Measurements from ENCODE around the gene CDK13.

Gene CDK13

DNA sequence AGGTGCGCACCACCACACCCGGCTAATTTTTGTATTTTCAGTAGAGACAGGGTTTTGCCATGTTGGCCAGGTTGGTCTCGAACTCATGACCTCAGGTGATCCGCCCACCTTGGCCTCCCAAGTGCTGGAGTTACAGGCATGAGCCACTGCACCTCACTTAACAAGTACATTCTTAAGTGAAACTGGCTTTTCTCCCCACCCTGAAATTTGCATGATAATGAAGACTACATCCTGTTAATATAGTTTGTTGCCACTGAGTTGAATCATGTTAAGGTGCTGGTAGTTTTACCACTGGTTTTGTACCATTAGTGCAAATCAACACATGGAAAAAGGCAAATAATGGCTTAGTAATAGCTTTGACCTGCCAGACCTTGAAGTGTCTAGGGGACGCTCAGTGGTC, 122.2 kb downstream of the CDK13 start:
- H3K4me3 ChIP-seq (ENCODE audit: low read depth, low read length) = no peak overlapping the region
- TF ChIP-seq, protein P1, sequence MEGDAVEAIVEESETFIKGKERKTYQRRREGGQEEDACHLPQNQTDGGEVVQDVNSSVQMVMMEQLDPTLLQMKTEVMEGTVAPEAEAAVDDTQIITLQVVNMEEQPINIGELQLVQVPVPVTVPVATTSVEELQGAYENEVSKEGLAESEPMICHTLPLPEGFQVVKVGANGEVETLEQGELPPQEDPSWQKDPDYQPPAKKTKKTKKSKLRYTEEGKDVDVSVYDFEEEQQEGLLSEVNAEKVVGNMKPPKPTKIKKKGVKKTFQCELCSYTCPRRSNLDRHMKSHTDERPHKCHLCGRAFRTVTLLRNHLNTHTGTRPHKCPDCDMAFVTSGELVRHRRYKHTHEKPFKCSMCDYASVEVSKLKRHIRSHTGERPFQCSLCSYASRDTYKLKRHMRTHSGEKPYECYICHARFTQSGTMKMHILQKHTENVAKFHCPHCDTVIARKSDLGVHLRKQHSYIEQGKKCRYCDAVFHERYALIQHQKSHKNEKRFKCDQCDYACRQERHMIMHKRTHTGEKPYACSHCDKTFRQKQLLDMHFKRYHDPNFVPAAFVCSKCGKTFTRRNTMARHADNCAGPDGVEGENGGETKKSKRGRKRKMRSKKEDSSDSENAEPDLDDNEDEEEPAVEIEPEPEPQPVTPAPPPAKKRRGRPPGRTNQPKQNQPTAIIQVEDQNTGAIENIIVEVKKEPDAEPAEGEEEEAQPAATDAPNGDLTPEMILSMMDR (IDR thresholded peaks at IDR 0.05; ENCODE audit: low read depth, low read length, missing control alignments) = no peak
- DNase-seq (ENCODE audit: low read depth) = no peak
- in situ Hi-C loops (cut with HindIII; ENCODE audit: low sequenced_read_pairs) = loop anchor here (10.0 kb wide), 1 partner anchor 177 kb away; no protein-coding TSS in a partner anchor

DNA sequence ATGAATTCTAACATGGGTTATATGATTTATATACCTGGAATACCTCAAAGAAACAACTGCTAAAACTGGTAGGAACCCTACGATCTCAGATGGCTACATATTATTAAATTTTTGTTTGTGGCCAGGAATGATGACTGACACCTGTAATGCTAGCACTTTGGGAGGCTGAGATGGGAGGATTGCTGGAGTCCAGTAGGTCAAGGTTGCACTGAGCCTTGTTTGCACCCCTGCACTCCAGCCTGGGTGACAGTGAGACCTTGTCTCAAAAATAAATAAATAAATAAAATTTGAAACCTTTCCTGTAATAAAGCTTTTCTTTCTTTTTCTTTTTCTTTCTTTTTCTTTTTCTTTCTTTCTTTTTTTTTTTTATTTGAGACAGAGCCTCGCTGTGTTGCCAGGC, 123.2 kb downstream of the CDK13 start:
- TF ChIP-seq, protein P1 (IDR thresholded peaks at IDR 0.05; ENCODE audit: low read depth, low read length, missing control alignments) = no peak
- DNase-seq (ENCODE audit: low read depth) = no peak
- no peak overlapping the region for H3K4me3 ChIP-seq (ENCODE audit: low read depth, low read length)
- in situ Hi-C loops (cut with HindIII; ENCODE audit: low sequenced_read_pairs) = loop anchor here (10.0 kb wide), 1 partner anchor 178 kb away; no protein-coding TSS in a partner anchor

DNA sequence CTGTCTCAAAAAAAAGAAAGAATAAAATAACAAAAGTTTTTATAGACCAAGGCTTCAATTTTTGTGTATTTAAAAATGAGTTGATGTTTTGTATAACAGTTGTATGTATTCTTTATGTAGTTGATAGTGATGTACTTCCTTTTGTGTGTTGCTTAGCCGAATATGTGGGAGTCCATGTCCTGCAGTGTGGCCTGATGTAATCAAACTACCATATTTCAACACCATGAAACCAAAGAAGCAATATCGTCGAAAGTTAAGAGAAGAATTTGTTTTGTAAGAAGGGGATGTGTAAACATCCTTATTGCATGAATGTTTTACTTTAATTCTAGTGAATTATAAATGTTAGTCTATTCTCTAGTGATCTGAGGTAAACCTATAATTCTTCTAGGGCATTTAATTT, 127.8 kb downstream of the CDK13 start:
- in situ Hi-C loops (cut with HindIII; ENCODE audit: low sequenced_read_pairs) = loop anchor here (10.0 kb wide), 1 partner anchor 183 kb away; no protein-coding TSS in a partner anchor
- no peak for DNase-seq (ENCODE audit: low read depth)
- no peak overlapping the region for H3K4me3 ChIP-seq (ENCODE audit: low read depth, low read length)
- TF ChIP-seq, protein P1 (IDR thresholded peaks at IDR 0.05; ENCODE audit: low read depth, low read length, missing control alignments) = no peak

DNA sequence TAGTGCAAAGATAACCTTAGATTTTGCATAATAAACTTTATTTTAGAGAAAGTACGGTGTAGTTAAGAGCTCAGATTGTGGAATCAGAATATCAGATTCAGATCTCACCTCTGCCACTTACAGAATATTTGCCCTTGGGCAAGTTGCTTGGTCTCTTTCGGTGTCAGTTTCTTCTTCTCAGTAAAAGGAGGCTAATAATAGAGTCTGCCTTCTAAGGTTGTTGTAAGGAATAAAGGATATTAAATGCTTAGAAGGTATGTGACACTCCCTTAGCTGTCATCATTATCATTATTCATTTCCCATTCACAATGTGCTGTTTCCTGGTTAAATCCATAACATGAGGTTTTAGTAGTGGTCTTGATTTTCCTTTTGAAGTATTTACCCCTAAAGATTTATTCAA, 142.1 kb downstream of the CDK13 start:
- no peak overlapping the region for H3K4me3 ChIP-seq (ENCODE audit: low read depth, low read length)
- in situ Hi-C loops (cut with HindIII; ENCODE audit: low sequenced_read_pairs) = no loop called here
- TF ChIP-seq, protein P1 (IDR thresholded peaks at IDR 0.05; ENCODE audit: low read depth, low read length, missing control alignments) = no peak
- no peak for DNase-seq (ENCODE audit: low read depth)

DNA sequence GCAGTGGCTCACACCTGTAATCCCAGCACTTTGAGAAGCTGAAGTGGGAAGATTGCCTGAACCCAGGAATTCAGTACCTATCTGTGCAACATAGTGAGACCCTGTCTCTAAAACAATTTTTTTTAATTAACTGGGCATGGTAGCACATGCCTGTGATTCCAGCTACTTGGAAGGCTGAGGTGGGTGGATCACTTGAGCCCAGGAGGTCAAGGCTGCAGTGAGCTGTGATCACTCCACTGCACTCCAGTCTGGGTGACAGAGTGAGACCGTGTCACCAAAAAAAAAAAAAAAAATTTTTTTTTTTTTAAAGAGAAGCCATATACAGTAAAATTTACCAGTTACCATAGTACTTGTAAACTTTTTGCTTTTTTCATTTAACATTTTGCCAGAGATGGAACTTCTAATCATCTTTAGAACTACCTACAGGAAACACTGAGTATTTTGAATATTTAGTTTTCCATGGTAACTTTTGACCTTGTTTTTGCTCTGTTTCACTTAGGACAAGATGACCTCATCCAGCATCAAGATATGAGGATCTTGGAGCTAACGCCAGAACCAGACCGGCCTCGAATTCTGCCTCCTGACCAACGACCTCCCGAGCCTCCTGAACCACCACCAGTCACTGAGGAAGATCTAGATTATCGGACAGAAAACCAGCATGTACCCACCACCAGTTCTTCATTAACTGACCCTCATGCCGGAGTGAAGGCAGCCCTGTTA, 143.7 kb downstream of the CDK13 start:
- no peak overlapping the region for H3K4me3 ChIP-seq (ENCODE audit: low read depth, low read length)
- DNase-seq (ENCODE audit: low read depth) = no peak
- in situ Hi-C loops (cut with HindIII; ENCODE audit: low sequenced_read_pairs) = no loop called here
- TF ChIP-seq, protein P1 (IDR thresholded peaks at IDR 0.05; ENCODE audit: low read depth, low read length, missing control alignments) = no peak

DNA sequence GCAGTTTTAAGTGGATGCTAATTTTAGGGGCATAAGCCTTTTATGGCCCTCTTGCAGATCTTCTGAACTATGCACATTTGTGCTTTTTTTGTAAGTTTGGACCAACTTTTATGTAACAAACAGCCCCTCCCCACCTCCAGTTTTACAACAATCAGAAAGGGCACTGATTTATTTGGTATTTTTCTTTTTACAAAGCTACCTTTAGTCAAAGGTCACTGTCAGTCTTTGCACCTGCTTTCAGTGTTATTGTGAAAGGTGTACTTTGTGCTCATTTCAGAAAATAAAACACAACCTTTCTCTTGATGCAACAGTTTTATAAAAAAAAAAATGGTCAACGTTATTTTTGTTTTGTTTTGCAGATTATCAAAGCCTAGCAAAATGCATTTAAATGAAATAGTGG, 145.2 kb downstream of the CDK13 start:
- TF ChIP-seq, protein P1 (IDR thresholded peaks at IDR 0.05; ENCODE audit: low read depth, low read length, missing control alignments) = no peak
- H3K4me3 ChIP-seq (ENCODE audit: low read depth, low read length) = no peak overlapping the region
- DNase-seq (ENCODE audit: low read depth) = no peak
- in situ Hi-C loops (cut with HindIII; ENCODE audit: low sequenced_read_pairs) = no loop called here

All from astrocyte of the cerebellum (primary cell).